ENCODE results near the gene CLIC4. TPM values are rescaled to one million over a fixed set of nuclear protein-coding genes. Genes with fewer than 3 reads are reported as not detected.

The CLIC4 gene
- total and polyA plus RNA-seq, 2 experiments from 2014 or later, result 92.5 to 308 TPM

DNA sequence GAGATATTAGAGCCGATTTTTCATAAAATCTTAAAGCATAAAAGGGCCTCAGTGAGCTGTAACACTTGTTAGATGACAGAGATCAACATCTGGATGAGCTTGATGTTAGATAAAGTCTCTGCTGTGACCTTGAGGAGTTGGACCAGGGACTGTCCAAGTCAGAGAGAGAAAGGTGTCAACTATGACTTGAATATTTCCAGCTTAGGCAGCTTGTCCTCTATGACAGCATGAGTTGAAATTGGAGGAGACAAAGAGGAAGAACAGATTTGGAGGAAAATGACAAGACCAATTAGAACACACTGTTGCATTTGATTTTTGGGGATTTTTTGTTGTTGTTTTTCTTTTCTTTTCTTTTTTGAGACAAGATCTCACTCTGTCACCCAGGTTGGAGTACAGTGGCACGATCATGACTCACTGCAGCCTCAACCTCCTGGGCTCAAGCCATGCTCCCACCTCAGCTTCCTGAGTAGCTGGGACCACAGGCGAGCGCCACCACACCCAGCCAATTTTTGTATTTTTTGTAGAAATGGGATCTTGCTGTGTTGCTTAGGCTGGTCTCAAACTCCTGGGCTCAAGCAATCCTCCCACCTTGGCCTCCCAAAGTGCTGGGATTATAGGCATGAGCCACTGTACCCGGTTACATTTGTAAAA is 35.3 kb upstream of the CLIC4 start (continued):
- TF ChIP-seq, protein P1, sequence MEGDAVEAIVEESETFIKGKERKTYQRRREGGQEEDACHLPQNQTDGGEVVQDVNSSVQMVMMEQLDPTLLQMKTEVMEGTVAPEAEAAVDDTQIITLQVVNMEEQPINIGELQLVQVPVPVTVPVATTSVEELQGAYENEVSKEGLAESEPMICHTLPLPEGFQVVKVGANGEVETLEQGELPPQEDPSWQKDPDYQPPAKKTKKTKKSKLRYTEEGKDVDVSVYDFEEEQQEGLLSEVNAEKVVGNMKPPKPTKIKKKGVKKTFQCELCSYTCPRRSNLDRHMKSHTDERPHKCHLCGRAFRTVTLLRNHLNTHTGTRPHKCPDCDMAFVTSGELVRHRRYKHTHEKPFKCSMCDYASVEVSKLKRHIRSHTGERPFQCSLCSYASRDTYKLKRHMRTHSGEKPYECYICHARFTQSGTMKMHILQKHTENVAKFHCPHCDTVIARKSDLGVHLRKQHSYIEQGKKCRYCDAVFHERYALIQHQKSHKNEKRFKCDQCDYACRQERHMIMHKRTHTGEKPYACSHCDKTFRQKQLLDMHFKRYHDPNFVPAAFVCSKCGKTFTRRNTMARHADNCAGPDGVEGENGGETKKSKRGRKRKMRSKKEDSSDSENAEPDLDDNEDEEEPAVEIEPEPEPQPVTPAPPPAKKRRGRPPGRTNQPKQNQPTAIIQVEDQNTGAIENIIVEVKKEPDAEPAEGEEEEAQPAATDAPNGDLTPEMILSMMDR (conservative IDR thresholded peaks at IDR 0.05; ENCODE audit: low read depth in 2 of 2), result no peak
- TF ChIP-seq POLR2AphosphoS5 (IDR thresholded peaks at IDR 0.05; ENCODE audit: low read depth) (no peak), STAT1 (IDR thresholded peaks at IDR 0.05; ENCODE audit: unreplicated experiment) (no peak), EZH2 (IDR thresholded peaks at IDR 0.05; ENCODE audit: low read depth, unreplicated experiment) (no peak), REST (IDR thresholded peaks at IDR 0.05; ENCODE audit: unreplicated experiment) (no peak), ETS1 (IDR thresholded peaks at IDR 0.05) (no peak), ZNF331 (CRISPR knock-in tag; IDR thresholded peaks at IDR 0.05; ENCODE audit: low read depth) (no peak), NANOG (IDR thresholded peaks at IDR 0.05; ENCODE audit: borderline replicate concordance) (no peak)

DNA sequence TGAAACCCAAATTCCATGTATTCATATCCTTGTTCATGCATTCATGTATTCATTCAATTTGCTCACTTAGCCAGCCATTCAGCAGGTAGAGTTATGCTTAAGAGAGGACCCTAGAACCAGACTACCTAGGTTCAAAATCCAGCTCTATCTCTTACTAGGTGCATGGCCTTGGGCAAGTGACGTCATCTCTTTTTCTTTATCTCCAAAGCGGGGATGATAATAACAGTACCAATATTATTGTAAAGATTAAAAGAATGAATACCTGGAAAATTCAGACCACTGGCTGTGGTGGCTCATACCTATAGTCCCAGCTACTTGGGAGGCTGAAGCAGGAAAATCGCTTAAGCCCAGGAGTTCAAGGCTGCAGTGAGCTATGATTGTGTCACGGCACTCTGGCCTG is 33.9 kb upstream of the CLIC4 start:
- H3K27ac Mint-ChIP-seq, result no peak overlapping the region
- H3K4me3 ChIP-seq, result no peak overlapping the region
- H3K4me1 ChIP-seq (ENCODE audit: insufficient read depth), result no peaks in the 10 kb centered on the region
- peaks cover 6% of the 10 kb centered on the region for H3K27me3 Mint-ChIP-seq (ENCODE audit: insufficient read depth, low read depth, poor library complexity)
- no peak overlapping the region for H3K27ac ChIP-seq (ENCODE audit: low read depth)
- no peaks in the 10 kb centered on the region; the same call in 2 of the 3 replicates for H3K4me1 Mint-ChIP-seq
- no peaks in the 10 kb centered on the region for H4K20me1 ChIP-seq (replicated peaks; ENCODE audit: insufficient read depth)
- no peak overlapping the region for H3K4me3 Mint-ChIP-seq
- no peaks in the 10 kb centered on the region for H3K79me2 ChIP-seq (replicated peaks; ENCODE audit: insufficient read depth)
- H2AFZ ChIP-seq, result no peak overlapping the region
- no peaks in the 10 kb centered on the region for H3K36me3 Mint-ChIP-seq (ENCODE audit: low read depth)
- 0 out of 2 replicates have a peak, but pooled peaks cover 4% of the 10 kb centered on the region for H3F3A ChIP-seq (replicated peaks; ENCODE audit: low read depth)
- DNase-seq (ENCODE audit: low spot score) (no peak), ATAC-seq (no peak)
- H3K36me3 ChIP-seq (ENCODE audit: insufficient read depth), result no peaks in the 10 kb centered on the region
- H3K27me3 ChIP-seq (ENCODE audit: insufficient read depth), result no peaks in the 10 kb centered on the region
- H3K4me2 ChIP-seq, result no peak overlapping the region
- no peaks in the 10 kb centered on the region for H3K9me3 Mint-ChIP-seq
- no peaks in the 10 kb centered on the region for H3K9me2 ChIP-seq (ENCODE audit: insufficient read depth)
- TF ChIP-seq EZH2 (IDR thresholded peaks at IDR 0.05; ENCODE audit: low read depth, unreplicated experiment), result no peak
- TF ChIP-seq ZNF114 (CRISPR knock-in tag; IDR thresholded peaks at IDR 0.05), result no peak
- TF ChIP-seq NANOG (IDR thresholded peaks at IDR 0.05; ENCODE audit: borderline replicate concordance), result no peak
- no peak for TF ChIP-seq ETS1 (IDR thresholded peaks at IDR 0.05)
- no peak for TF ChIP-seq JUNB (IDR thresholded peaks at IDR 0.05; ENCODE audit: unreplicated experiment)
- no peak for TF ChIP-seq CREB1 (CRISPR knock-in tag; IDR thresholded peaks at IDR 0.05; ENCODE audit: low read depth)
- TF ChIP-seq POLR2AphosphoS5 (IDR thresholded peaks at IDR 0.05; ENCODE audit: low read depth), result no peak
- no peak for TF ChIP-seq EZH2phosphoT487 (IDR thresholded peaks at IDR 0.05; ENCODE audit: unreplicated experiment)
- TF ChIP-seq ZNF331 (CRISPR knock-in tag; IDR thresholded peaks at IDR 0.05; ENCODE audit: low read depth), result no peak
- TF ChIP-seq STAT1 (IDR thresholded peaks at IDR 0.05; ENCODE audit: unreplicated experiment), result no peak
- TF ChIP-seq, protein P1 (conservative IDR thresholded peaks at IDR 0.05; ENCODE audit: low read depth in 2 of 2), result no peak
- no peak for TF ChIP-seq REST (IDR thresholded peaks at IDR 0.05; ENCODE audit: unreplicated experiment)

All from GM23338 (cell line).